GM12878 (cell line): ENCODE results near the gene ARMC2. TPM values are rescaled to one million over a fixed set of nuclear protein-coding genes. Genes with fewer than 3 reads are reported as not detected.

ENCODE experiments used
- ATAC-seq: fragments of 200-7000 bp; cut with Tn5 transposase; 3 replicates; pipeline ENCODE4 v1.9.1; 2020; ENCODE audit warnings: mild to moderate bottlenecking, moderate library complexity
- BruUV-seq: library from RNA; stranded (reverse); fragments of 400-500 nt; replicated peaks from 2 replicates; lab custom pipeline; 2021; lab: Mats Ljungman, UMichigan
- CTCF ChIA-PET: fragments of 300-600 bp; sonication (Branson Sonifier 250); formaldehyde crosslinking; extraction: SDS; loops from one replicate; lab custom pipeline; 2021; ENCODE audit warnings: inconsistent platforms; lab: Yijun Ruan, JAX
- POLR2A ChIA-PET: fragments of 350-600 bp; formaldehyde crosslinking; extraction: SDS; loops from one replicate; lab custom pipeline; 2021; ENCODE audit warnings: inconsistent platforms; lab: Charles Lee
- RAD21 ChIA-PET: fragments of 300-600 bp; sonication (Branson Sonifier 250); formaldehyde crosslinking; loops from one replicate; lab custom pipeline; 2023; ENCODE audit warnings: antibody characterized with exemption; ENCODE audit not compliant: unreplicated experiment; lab: Charles Lee
- SMC1A ChIA-PET: fragments of 300-600 bp; sonication (Branson Sonifier 250); formaldehyde crosslinking; loops from one replicate; lab custom pipeline; 2023; ENCODE audit not compliant: unreplicated experiment, uncharacterized antibody; lab: Charles Lee
- DNase-seq: peaks from one replicate; pipeline ENCODE4 v3.0.0-alpha.2; 2011; ENCODE audit warnings: low read depth, low spot score
- FAIRE-seq: peaks from 3 replicates; lab custom pipeline; 2011; peaks lifted over from hg19 to GRCh38; lab: Jason Lieb, UNC
- H2AFZ ChIP-seq: 2 replicates; pipeline ENCODE4 v1.6.0; 2011; ENCODE audit warnings: low read depth, low read length, control low read depth; ENCODE audit not compliant: control insufficient read depth
- H3K27ac ChIP-seq: 2 replicates; pipeline ENCODE4 v1.5.1; 2011; ENCODE audit warnings: control low read depth; ENCODE audit not compliant: control insufficient read depth, insufficient read depth
- H3K27me3 ChIP-seq, 2 experiments: replicated peaks in 1 of 2; 2 replicates each; pipeline versions ENCODE4 v1.6.0 to v1.6.1; 2011; ENCODE audit warnings: low read length in 1 of 2; ENCODE audit not compliant: control insufficient read depth in 2 of 2, insufficient read depth in 2 of 2
- H3K36me3 ChIP-seq, 2 experiments: 2 replicates each; pipeline ENCODE4 v1.5.1; 2011; ENCODE audit warnings: low read length in 1 of 2; ENCODE audit not compliant: control insufficient read depth in 2 of 2, insufficient read depth in 2 of 2
- H3K4me1 ChIP-seq: 2 replicates; pipeline ENCODE4 v1.6.1; 2011; ENCODE audit warnings: mild to moderate bottlenecking, low read length, moderate library complexity, mixed read lengths; ENCODE audit not compliant: control insufficient read depth, insufficient read depth
- H3K4me2 ChIP-seq: 2 replicates; pipeline ENCODE4 v1.6.0; 2011; ENCODE audit warnings: control low read depth; ENCODE audit not compliant: control insufficient read depth, insufficient read depth
- H3K4me3 ChIP-seq: fragments of 200-600 bp; sonication (generic); 2 replicates; pipeline ENCODE4 v1.5.1; 2016
- H3K79me2 ChIP-seq: 2 replicates; pipeline ENCODE4 v1.6.0; 2011; ENCODE audit warnings: low read length; ENCODE audit not compliant: control insufficient read depth, insufficient read depth
- H3K9ac ChIP-seq: 2 replicates; pipeline ENCODE4 v1.8.0; 2011; ENCODE audit warnings: low read length, control low read depth, mixed read lengths; ENCODE audit not compliant: control insufficient read depth, insufficient read depth
- H3K9me3 ChIP-seq: replicated peaks from 3 replicates; pipeline ENCODE4 v1.5.1; 2011; ENCODE audit warnings: mild to moderate bottlenecking, low read length; ENCODE audit not compliant: control insufficient read depth, insufficient read depth
- H4K20me1 ChIP-seq: 2 replicates; pipeline ENCODE4 v1.6.0; 2011; ENCODE audit not compliant: control insufficient read depth, insufficient read depth
- CBX5 ChIP-seq: sonication (generic); IDR thresholded peaks from 2 replicates; pipeline ENCODE4 v1.6.1; 2016; ENCODE audit warnings: low read depth, moderate library complexity, mild to moderate bottlenecking, inconsistent platforms
- KLF5 ChIP-seq: fragments of 450-650 bp; IDR thresholded peaks from 2 replicates; pipeline ENCODE4 v1.6.1; 2014; ENCODE audit warnings: mild to moderate bottlenecking; ENCODE audit not compliant: partially characterized antibody
- NBN ChIP-seq: fragments of 450-650 bp; IDR thresholded peaks from 2 replicates; pipeline ENCODE4 v1.6.1; 2016
- NR2C2 ChIP-seq: IDR thresholded peaks from 2 replicates; pipeline ENCODE4 v1.6.1; 2011; ENCODE audit warnings: borderline replicate concordance, low read depth; ENCODE audit not compliant: control insufficient read depth, insufficient read length
- SIX5 ChIP-seq: IDR thresholded peaks from 2 replicates; pipeline ENCODE4 v1.6.1; 2011; ENCODE audit warnings: mild to moderate bottlenecking, low read depth, low read length, moderate library complexity; ENCODE audit not compliant: severe bottlenecking
- TCF3 ChIP-seq: IDR thresholded peaks from 2 replicates; pipeline ENCODE4 v1.6.1; 2012; ENCODE audit warnings: low read depth, mild to moderate bottlenecking, low read length, borderline replicate concordance; ENCODE audit not compliant: insufficient read depth
- whole genome bisulfite sequencing: methylation state at CpG from one replicate; pipeline ENCODE4 v1.1.6; 2016; ENCODE audit warnings: low lambda C conversion rate; ENCODE audit not compliant: insufficient replicate concordance, insufficient coverage; ENCODE audit errors: missing lambda C conversion rate; 5-methylcytosine and 5-hydroxymethylcytosine counted together
- in situ Hi-C: fragments of 300-500 bp; cut with MboI; formaldehyde crosslinking; loops from 9 replicates; pipeline ENCODE4 v1.14.3; 2018; ENCODE audit warnings: mixed read lengths
- intact Hi-C: fragments of 100-400 bp; cut with micrococcal nuclease; formaldehyde crosslinking; loops from one replicate; pipeline ENCODE4 v1.14.2; 2022; ENCODE audit not compliant: unreplicated experiment
- polyA plus RNA-seq, 11 experiments: library from polyadenylated mRNA; depleted of rRNA in 4 of 11; unstranded in 6 of 11; stranded (reverse) in 5 of 11; fragments of >200 nt; fragmentation: Nextera tagmentation in 4 of 11; fragmentation: Illumina TruSeq in 1 of 11; extraction: Ambion mirVana in 4 of 11; extraction: Trizol in 1 of 11; gene quantifications; 1 replicate in 1 of 11; 2 replicates in 10 of 11; pipeline versions ENCODE4 v1.2.1 to v1.2.3, GENCODE V29; 2011 to 2016; ENCODE audit warnings: inconsistent platforms in 2 of 11, missing spikeins in 2 of 11, low read depth in 1 of 11
- total RNA-seq, 4 experiments: library from RNA; depleted of rRNA in 3 of 4; stranded (reverse); fragments of >200 nt in 3 of 4; fragmentation: Illumina TruSeq in 1 of 4; extraction: Trizol in 1 of 4; gene quantifications; 2 replicates each; pipeline versions ENCODE4 v1.2.1 to v1.2.3, GENCODE V29; 2013 to 2021

Gene ARMC2
- total and polyA plus RNA-seq, 10 of the 15 experiments (the other 5 are each of a cell fraction or from before 2014, with no cell fraction given) = 0.06 to 0.33 (median 0.21) TPM; not detected in 5

- no TSS peak for BruUV-seq
- ChIA-PET SMC1A (no interaction called here), CTCF (interaction anchor here (1.4 kb wide), 1 partner anchor 11 kb away, joined by 3 read pairs; no protein-coding TSS in a partner anchor), RAD21 (no interaction called here), POLR2A (no interaction called here)
- no peak overlapping the region for H3K27ac ChIP-seq
- FAIRE-seq = no peak
- no peak overlapping the region for H3K4me2 ChIP-seq
- H3K36me3 ChIP-seq = no peaks in the 10 kb centered on the region
- H3K4me3 ChIP-seq = no peak overlapping the region
- WGBS = 45% methylated on average over 2 of the region's 2 CpGs
- no peaks in the 10 kb centered on the region; the same call in 2 of the 3 replicates for H3K9me3 ChIP-seq
- H3K79me2 ChIP-seq = no peaks in the 10 kb centered on the region
- no peak overlapping the region for H3K9ac ChIP-seq
- no peaks in the 10 kb centered on the region for H4K20me1 ChIP-seq
- H3K4me1 ChIP-seq = no peaks in the 10 kb centered on the region
- intact Hi-C loops = no loop called here
- no peak overlapping the region for H2AFZ ChIP-seq
- no peak for DNase-seq
- TF ChIP-seq NR2C2 (no peak), SIX5 (no peak), NBN (no peak)
- TF ChIP-seq, all 136 proteins: peak for 0
- ATAC-seq = no peak
- in situ Hi-C loops = no loop called here
- no peaks in the 10 kb centered on the region; a peak in 1 of 4 replicates for H3K27me3 ChIP-seq
Measured at GRCh38 chr6:108825326-108825725, 22.9 kb upstream of the ARMC2 start.

GRCh38 chr6:108831104-108831503 lies 17.1 kb upstream of the ARMC2 start:
- H3K4me3 ChIP-seq = no peak overlapping the region
- WGBS = 32% methylated on average over 5 of the region's 5 CpGs
- H3K27me3 ChIP-seq = no peaks in the 10 kb centered on the region; a peak in 2 of 4 replicates
- H3K36me3 ChIP-seq = no peaks in the 10 kb centered on the region
- H3K79me2 ChIP-seq = no peaks in the 10 kb centered on the region
- H3K9ac ChIP-seq = no peak overlapping the region
- ATAC-seq (no peak), FAIRE-seq (no peak), DNase-seq (no peak)
- no peak overlapping the region for H3K27ac ChIP-seq
- POLR2A ChIA-PET = no interaction called here
- H3K4me1 ChIP-seq = no peaks in the 10 kb centered on the region
- RAD21 ChIA-PET = no interaction called here
- CTCF ChIA-PET = no interaction called here
- H3K4me2 ChIP-seq = no peak overlapping the region
- TF ChIP-seq KLF5 (no peak), CBX5 (no peak), TCF3 (no peak)
- no TSS peak for BruUV-seq
- no peak overlapping the region for H2AFZ ChIP-seq
- in situ Hi-C loops = no loop called here
- 0 out of 2 replicates have a peak, but pooled peaks cover 2% of the 10 kb centered on the region for H4K20me1 ChIP-seq
- intact Hi-C loops = no loop called here
- no peaks in the 10 kb centered on the region; the same call in 2 of the 3 replicates for H3K9me3 ChIP-seq
- SMC1A ChIA-PET = no interaction called here
